ENCODE measurements around the gene PTPN23.
"Not testable (repeated sequence)": the region's sequence is repeated elsewhere in the genome, so short reads cannot be mapped to it uniquely, and the experiment has no call there.

PTPN23 gene

GRCh38 chr3:47441796-47442551, 61.2 kb downstream of the PTPN23 start:
- no peak for DNase-seq (ENCODE audit: low spot score)

- DNase-seq (ENCODE audit: low spot score), result peak; percentile 36
Measured at GRCh38 chr3:47443611-47443995, 62.8 kb downstream of the PTPN23 start.

GRCh38 chr3:47444103-47444502, 63.3 kb downstream of the PTPN23 start:
- no peak for DNase-seq (ENCODE audit: low spot score)

DNA sequence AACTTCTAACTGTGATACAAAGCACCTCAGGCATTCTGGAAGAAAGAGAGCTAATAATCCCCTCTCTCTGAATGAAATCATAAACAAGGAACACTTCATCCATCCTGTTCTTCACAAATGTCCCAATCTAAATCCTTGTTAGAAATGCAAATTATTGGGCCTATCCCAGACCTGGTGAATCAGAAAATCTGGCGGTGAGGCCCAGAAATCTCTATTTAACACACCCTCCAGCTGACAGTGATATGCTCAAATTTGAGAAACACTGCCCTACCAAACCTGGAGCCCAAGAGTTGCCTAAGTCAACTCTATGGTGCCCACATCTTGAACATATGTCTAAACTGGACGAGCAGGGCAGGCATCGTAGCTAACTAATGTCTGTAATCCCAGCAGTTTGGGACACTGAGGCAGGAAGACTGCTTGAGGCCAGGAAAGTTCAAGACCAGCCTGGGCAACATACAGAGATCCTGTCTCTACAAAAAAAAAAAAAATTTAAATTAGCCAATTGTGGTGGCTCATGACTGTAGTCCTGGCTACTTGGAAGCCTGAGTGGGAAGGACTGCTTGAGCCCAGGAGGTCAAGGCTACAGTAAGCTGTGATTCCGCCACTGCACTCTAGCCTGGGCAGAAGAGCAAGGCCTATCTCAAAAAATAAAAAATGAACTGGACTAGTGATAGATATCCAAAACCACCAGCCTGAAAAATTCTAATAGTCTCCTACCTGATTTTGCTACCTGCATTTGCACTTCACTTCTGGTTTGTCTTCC, 71.8 kb downstream of the PTPN23 start:
- no peak for DNase-seq (ENCODE audit: low spot score)

DNA sequence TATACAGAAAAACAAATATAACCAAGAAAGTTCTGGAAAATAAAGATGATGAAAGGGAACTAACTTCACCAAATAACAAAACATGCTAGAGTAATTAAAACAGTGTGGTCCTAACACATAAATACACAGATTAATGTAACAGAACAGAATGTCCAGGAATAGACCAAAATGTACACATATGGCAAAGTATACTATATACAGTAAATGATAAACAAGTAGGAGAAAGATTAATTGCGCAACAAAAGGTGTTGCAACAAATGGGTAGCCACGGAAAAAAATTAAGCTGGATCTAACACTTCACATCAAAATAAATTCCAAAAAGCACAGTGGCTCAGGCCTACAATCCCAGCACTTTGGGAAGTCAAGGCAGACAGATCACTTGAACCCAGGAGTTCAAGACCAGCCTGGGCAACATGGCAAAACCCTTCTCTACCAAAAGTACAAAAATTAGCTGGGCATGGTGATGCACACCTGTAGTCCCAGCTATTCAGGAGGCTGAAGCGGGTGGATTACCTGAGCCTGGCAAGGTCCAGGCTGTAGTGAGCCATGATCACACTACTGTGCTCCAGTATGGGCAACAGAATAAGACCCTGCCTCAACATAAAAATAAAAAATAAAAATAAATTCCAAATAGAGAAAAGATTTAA, 75.1 kb downstream of the PTPN23 start:
- DNase-seq (ENCODE audit: low spot score), result no peak

DNA sequence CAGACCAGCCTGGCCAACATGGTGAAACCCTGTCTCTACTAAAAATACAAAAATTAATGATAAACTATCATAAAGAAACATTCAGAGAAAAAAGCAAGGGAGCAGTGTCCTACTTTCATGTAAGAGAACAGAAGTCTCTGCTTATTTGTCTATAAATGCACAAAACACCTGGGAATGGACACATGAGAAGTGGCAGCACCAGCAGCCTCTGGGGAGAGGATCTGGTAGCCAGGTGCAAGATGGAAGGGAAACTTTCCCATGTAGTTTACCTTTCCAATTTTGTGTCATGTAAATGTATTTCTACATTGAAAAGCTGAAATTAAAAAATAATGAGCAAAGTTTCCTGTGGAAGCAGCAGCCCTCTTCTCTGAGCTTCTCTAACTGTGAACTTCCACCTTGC, 76.2 kb downstream of the PTPN23 start:
- no peak for DNase-seq (ENCODE audit: low spot score)

DNA sequence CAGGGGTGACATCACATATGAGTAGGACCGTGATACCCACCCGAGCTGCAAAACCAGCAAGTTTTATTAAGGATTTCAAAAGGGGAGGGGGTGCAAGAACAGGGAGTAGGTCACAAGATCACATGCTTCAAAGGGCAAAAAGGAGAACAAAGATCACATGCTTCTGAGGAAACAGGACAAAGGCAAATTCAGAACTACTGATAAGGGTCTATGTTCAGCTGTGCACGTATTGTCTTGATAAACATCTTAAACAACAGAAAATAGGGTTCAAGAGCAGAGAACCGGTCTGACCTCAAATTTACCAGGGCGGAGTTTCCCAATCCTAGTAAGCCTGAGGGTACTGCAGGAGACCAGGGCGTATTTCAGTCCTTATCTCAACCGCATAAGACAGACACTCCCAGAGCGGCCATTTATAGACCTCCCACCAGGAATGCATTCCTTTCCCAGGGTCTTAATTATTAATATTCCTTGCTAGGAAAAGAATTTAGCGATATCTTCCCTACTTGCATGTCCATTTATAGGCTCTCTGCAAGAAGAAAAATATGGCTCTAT, 78.8 kb downstream of the PTPN23 start:
- DNase-seq (ENCODE audit: low spot score), result not testable (repeated sequence)
